PC-3 (cell line): ENCODE measurements around the gene TSHZ2.

Experiments used
- CTCF ChIP-seq: fragments of 300-600 bp; sonication (generic); conservative IDR thresholded peaks from 2 replicates; pipeline ENCODE4 v1.5.1; 2017; ENCODE audit warnings: antibody characterized with exemption, low read depth, mild to moderate bottlenecking, low read length
- EZH2 ChIP-seq: fragments of 300-600 bp; sonication (generic); IDR thresholded peaks from one replicate; pipeline ENCODE4 v1.6.1; 2017; ENCODE audit warnings: antibody characterized with exemption, mild to moderate bottlenecking, low read length; ENCODE audit not compliant: unreplicated experiment
- EZH2phosphoT487 ChIP-seq: fragments of 300-600 bp; sonication (generic); IDR thresholded peaks from 2 replicates; pipeline ENCODE4 v1.6.1; 2018; ENCODE audit warnings: mild to moderate bottlenecking, antibody characterized with exemption, low read length, borderline replicate concordance

- TF ChIP-seq CTCF = no peak
- TF ChIP-seq EZH2 = no peak
- TF ChIP-seq EZH2phosphoT487 = no peak
These were observed 456.4 kb downstream of the TSHZ2 start for GRCh38 chr20:53428588-53428987.
